B cell (primary cell): ENCODE results near the gene IRS2. TPM values are rescaled to one million over a fixed set of nuclear protein-coding genes. Genes with fewer than 3 reads are reported as not detected.
"Not testable (repeated sequence)": the region's sequence is repeated elsewhere in the genome, so short reads cannot be mapped to it uniquely, and the experiment has no call there.

ENCODE experiments used
- ATAC-seq: fragments of 200-7000 bp; cut with Tn5 transposase; one replicate; pipeline ENCODE4 v1.10.0; 2021; ENCODE audit warnings: low read depth, mild to moderate bottlenecking, moderate number of reproducible peaks, moderate library complexity
- CTCF ChIA-PET: fragments of 350-600 bp; sonication (Branson Sonifier 250); formaldehyde crosslinking; loops from one replicate; lab custom pipeline; 2021; ENCODE audit warnings: antibody characterized with exemption, inconsistent platforms; lab: Charles Lee
- POLR2A ChIA-PET: fragments of 350-600 bp; sonication (Branson Sonifier 250); formaldehyde crosslinking; loops from one replicate; lab custom pipeline; 2021; ENCODE audit warnings: antibody characterized with exemption; lab: Charles Lee
- DNase-seq: peaks from one replicate; pipeline ENCODE4 v3.0.0; 2013
- H2AFZ ChIP-seq: 2 replicates; pipeline ENCODE4 v1.6.1; 2012; ENCODE audit warnings: mild to moderate bottlenecking, low read depth, low read length; ENCODE audit not compliant: insufficient read depth, poor library complexity, severe bottlenecking
- H3K27ac ChIP-seq, 2 donors: 1 replicate in 1 of 2; 2 replicates in 1 of 2; pipeline ENCODE4 v1.5.1; 2012 to 2013; ENCODE audit warnings: low read length in 2 of 2, mild to moderate bottlenecking in 2 of 2, moderate library complexity in 1 of 2
- H3K27me3 ChIP-seq, 4 experiments: fragments of 200-600 bp in 1 of 4; sonication (generic) in 1 of 4; replicated peaks in 1 of 4; 1 replicate in 2 of 4; 2 replicates in 2 of 4; pipeline versions ENCODE4 v1.6.1 to v1.7.0; 2013 to 2016; ENCODE audit warnings: low read length in 3 of 4, mild to moderate bottlenecking in 2 of 4, mixed read lengths in 1 of 4, moderate library complexity in 1 of 4; ENCODE audit not compliant: insufficient read depth in 4 of 4, control insufficient read depth in 3 of 4; ENCODE audit errors: control extremely low read depth in 1 of 4
- H3K36me3 ChIP-seq, 2 experiments: replicated peaks in 1 of 2; 1 replicate in 1 of 2; 2 replicates in 1 of 2; pipeline versions ENCODE4 v1.6.1 to v1.7.1; 2013; ENCODE audit warnings: low read length in 1 of 2; ENCODE audit not compliant: insufficient read depth in 2 of 2, control insufficient read depth in 1 of 2; ENCODE audit errors: control extremely low read depth in 1 of 2, extremely low read depth in 1 of 2
- H3K4me1 ChIP-seq, 2 donors: fragments of 200-600 bp in 1 of 2; sonication (generic) in 1 of 2; 1 replicate in 1 of 2; 2 replicates in 1 of 2; pipeline versions ENCODE4 v1.5.1 to v1.6.1; 2013 to 2017; ENCODE audit warnings: low read length in 2 of 2; ENCODE audit not compliant: control insufficient read depth in 2 of 2, insufficient read depth in 2 of 2
- H3K4me2 ChIP-seq: replicated peaks from 2 replicates; pipeline ENCODE3; 2012; ENCODE audit warnings: mild to moderate bottlenecking, low read depth, low read length; ENCODE audit not compliant: poor library complexity, severe bottlenecking
- H3K4me3 ChIP-seq, 5 experiments: fragments of 200-600 bp in 1 of 5; sonication (generic) in 1 of 5; 1 replicate in 3 of 5; 2 replicates in 2 of 5; pipeline versions ENCODE4 v1.5.1 to v1.7.0; 2011 to 2016; ENCODE audit warnings: low read length in 4 of 5, mild to moderate bottlenecking in 4 of 5, low read depth in 2 of 5, control low read depth in 1 of 5, moderate library complexity in 1 of 5; ENCODE audit not compliant: insufficient read depth in 1 of 5; ENCODE audit errors: control extremely low read depth in 1 of 5, extremely low read depth in 1 of 5
- H3K79me2 ChIP-seq: fragments of 200-600 bp; sonication (generic); one replicate; pipeline ENCODE4 v1.6.0; 2016; ENCODE audit warnings: low read length; ENCODE audit not compliant: control insufficient read depth, insufficient read depth
- H3K9ac ChIP-seq: fragments of 200-600 bp; sonication (generic); 2 replicates; pipeline ENCODE4 v1.6.1; 2017; ENCODE audit warnings: mild to moderate bottlenecking, low read length, moderate library complexity
- H3K9me3 ChIP-seq, 3 donors: one replicate each; pipeline versions ENCODE4 v1.6.1 to v1.7.1; 2013; ENCODE audit warnings: low read length in 2 of 3; ENCODE audit not compliant: control insufficient read depth in 2 of 3, insufficient read depth in 1 of 3; ENCODE audit errors: control extremely low read depth in 1 of 3
- H4K20me1 ChIP-seq: 2 replicates; pipeline ENCODE4 v1.6.0; 2012; ENCODE audit warnings: mild to moderate bottlenecking, low read length; ENCODE audit not compliant: insufficient read depth, control insufficient read depth, poor library complexity, severe bottlenecking
- H3K27ac Mint-ChIP-seq: one replicate; pipeline ENCODE4 v1.8.0; 2021; ENCODE audit warnings: mixed read lengths
- H3K27me3 Mint-ChIP-seq: one replicate; pipeline ENCODE4 v1.8.0; 2021; ENCODE audit warnings: mixed read lengths
- H3K4me1 Mint-ChIP-seq: one replicate; pipeline ENCODE4 v1.8.0; 2021; ENCODE audit warnings: mixed read lengths
- H3K4me3 Mint-ChIP-seq: one replicate; pipeline ENCODE4 v1.8.0; 2021; ENCODE audit warnings: mixed read lengths
- H3K9me3 Mint-ChIP-seq: one replicate; pipeline ENCODE4 v1.8.0; 2022; ENCODE audit warnings: mixed read lengths; ENCODE audit not compliant: insufficient read depth
- CTCF ChIP-seq: fragments of 200-600 bp; IDR thresholded peaks from one replicate; pipeline ENCODE4 v1.8.0; 2022; ENCODE audit warnings: antibody characterized with exemption, mild to moderate bottlenecking
- EZH2 ChIP-seq: IDR thresholded peaks from 2 replicates; pipeline ENCODE4 v1.6.1; 2012; ENCODE audit warnings: borderline replicate concordance, low read depth, mild to moderate bottlenecking, moderate library complexity, low read length; ENCODE audit not compliant: insufficient read depth, poor library complexity, severe bottlenecking
- WGBS: methylation state at CpG from one replicate; pipeline ENCODE4 v1.1.5; 2013; ENCODE audit warnings: missing lambda C conversion rate; ENCODE audit not compliant: insufficient coverage; 5-methylcytosine and 5-hydroxymethylcytosine counted together
- intact Hi-C: fragments of 100-400 bp; cut with micrococcal nuclease; formaldehyde crosslinking; loops from one replicate; pipeline ENCODE4 v1.10.0; 2022
- polyA plus RNA-seq: library from polyadenylated mRNA; depleted of rRNA; stranded (reverse); fragments of >200 nt; gene quantifications from 2 replicates; pipeline ENCODE4 v1.2.3, GENCODE V29; 2012
- total RNA-seq, 2 donors: library from RNA; stranded (reverse); fragments of 120-200 nt in 1 of 2; gene quantifications; 1 replicate in 1 of 2; 2 replicates in 1 of 2; pipeline versions ENCODE4 v1.2.3 to v1.2.4, GENCODE V29; 2013 to 2022

IRS2 gene
- total and polyA plus RNA-seq, 2 donors (not counting 1 experiment from before 2014, with no cell fraction given): 5.8 to 26.9 TPM

- POLR2A ChIA-PET: no interaction called here
- Mint-ChIP-seq H3K4me1 (no peaks in the 10 kb centered on the region), H3K4me3 (no peak overlapping the region), H3K9me3 (no peaks in the 10 kb centered on the region), H3K27ac (no peak overlapping the region), H3K27me3 (peaks cover 13% of the 10 kb centered on the region)
- Histone ChIP-seq H3K36me3 (no peaks in the 10 kb centered on the region), H4K20me1 (no peaks in the 10 kb centered on the region), H3K27ac (no peak overlapping the region), H2AFZ (no peak overlapping the region), H3K79me2 (no peaks in the 10 kb centered on the region), H3K9me3 (peaks cover 0 to 13% (median 0%) of the 10 kb centered on the region in 3 donors), H3K9ac (no peak overlapping the region), H3K4me3 (no peak overlapping the region), H3K4me1 (no peaks in the 10 kb centered on the region), H3K4me2 (no peak overlapping the region), H3K27me3 (no peaks in the 10 kb centered on the region)
- WGBS: 88% methylated on average over 29 of the region's 29 CpGs
- TF ChIP-seq CTCF: no peak
- TF ChIP-seq EZH2: no peak
- intact Hi-C loops: no loop called here
- ATAC-seq (no peak), DNase-seq (no peak)
- CTCF ChIA-PET: no interaction called here
These were observed 52.8 kb downstream of the IRS2 start for GRCh38 chr13:109733550-109733949.

- H3K27ac ChIP-seq, H3K79me2 ChIP-seq, H4K20me1 ChIP-seq, intact Hi-C loops, H3K27me3 ChIP-seq, H3K4me1 ChIP-seq, H3K4me2 ChIP-seq, ATAC-seq, POLR2A ChIA-PET, DNase-seq, H3K9me3 Mint-ChIP-seq, H3K36me3 ChIP-seq, H3K4me3 Mint-ChIP-seq, H3K4me3 ChIP-seq, H3K27ac Mint-ChIP-seq, CTCF ChIA-PET, H2AFZ ChIP-seq, H3K9ac ChIP-seq, H3K4me1 Mint-ChIP-seq: not testable (repeated sequence)
- peaks cover 17% of the 10 kb centered on the region for H3K27me3 Mint-ChIP-seq
- H3K9me3 ChIP-seq: peaks cover 0 to 13% (median 0%) of the 10 kb centered on the region in 3 donors
- WGBS: 95% methylated on average over 49 of the region's 50 CpGs
These were observed 53.8 kb downstream of the IRS2 start for GRCh38 chr13:109732470-109733170.
